GM12892 (cell line): Measurements from ENCODE around the gene PLA2G1B. TPM values are rescaled to one million over a fixed set of nuclear protein-coding genes. Genes with fewer than 3 reads are reported as not detected.

ENCODE experiments used
- DNase-seq: peaks from one replicate; pipeline ENCODE4 v3.0.0; 2011; ENCODE audit not compliant: insufficient read length
- FAIRE-seq: peaks from 2 replicates; lab custom pipeline; 2011; peaks lifted over from hg19 to GRCh38; lab: Jason Lieb, UNC
- POLR2A ChIP-seq: IDR thresholded peaks from 2 replicates; pipeline ENCODE4 v1.6.1; 2011; ENCODE audit warnings: low read depth, low read length, control low read depth
- POLR2AphosphoS5 ChIP-seq: IDR thresholded peaks from 2 replicates; pipeline ENCODE4 v1.6.1; 2011; ENCODE audit warnings: low read depth, low read length, control low read depth
- TAF1 ChIP-seq: IDR thresholded peaks from 2 replicates; pipeline ENCODE4 v1.6.1; 2011; ENCODE audit warnings: low read depth, mild to moderate bottlenecking, control low read depth, low read length, borderline replicate concordance
- polyA plus RNA-seq: library from polyadenylated mRNA; unstranded; fragments of >200 nt; gene quantifications from one replicate; pipeline ENCODE4 v1.2.1, GENCODE V29; 2012; ENCODE audit warnings: missing spikeins, inconsistent platforms; ENCODE audit not compliant: missing spikeins

Gene PLA2G1B
- not detected for polyA plus RNA-seq

GRCh38 chr12:120327593-120327992 lies at the start of gene PLA2G1B:
TSS of gene PLA2G1B (minus strand) at chr12:120327779. CDS start at chr12:120327753, 26 bp downstream.
- FAIRE-seq (no peak), DNase-seq (no peak)
- TF ChIP-seq POLR2AphosphoS5 (no peak), POLR2A (no peak), TAF1 (no peak)

GRCh38 chr12:120376934-120377572 lies 49.5 kb upstream of the PLA2G1B start:
- FAIRE-seq: no peak
- TF ChIP-seq POLR2AphosphoS5 (no peak), TAF1 (no peak), POLR2A (no peak)
- DNase-seq: no peak

DNA sequence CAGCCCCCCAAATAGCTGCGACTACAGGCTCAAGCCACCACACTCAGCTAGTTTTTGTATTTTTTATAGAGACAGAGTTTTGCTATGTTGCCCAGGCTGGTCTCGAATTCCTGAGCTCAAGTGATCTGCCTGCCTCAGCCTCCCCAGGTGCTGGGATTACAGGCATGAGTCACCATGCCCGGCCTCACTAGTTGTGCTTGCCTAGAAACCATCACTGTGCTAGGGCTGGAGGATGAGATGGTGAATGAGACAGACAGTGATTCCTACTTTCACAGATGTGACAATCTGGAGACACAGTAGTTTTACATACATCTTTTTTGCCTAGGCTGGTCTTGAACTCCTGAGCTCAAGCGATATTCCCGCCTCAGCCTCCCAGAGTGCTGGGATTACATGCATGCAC lies 48.8 kb upstream of the PLA2G1B start:
- DNase-seq (no peak), FAIRE-seq (no peak)
- TF ChIP-seq POLR2A (no peak), TAF1 (no peak), POLR2AphosphoS5 (no peak)

GRCh38 chr12:120376009-120376408 lies 48.4 kb upstream of the PLA2G1B start:
- TF ChIP-seq POLR2A (no peak), POLR2AphosphoS5 (no peak), TAF1 (no peak)
- FAIRE-seq (no peak), DNase-seq (no peak)

- no peak for TF ChIP-seq POLR2AphosphoS5
- FAIRE-seq (no peak), DNase-seq (no peak)
Measured at GRCh38 chr12:120373683-120374082, 46.1 kb upstream of the PLA2G1B start.

GRCh38 chr12:120370343-120371243 lies 43.0 kb upstream of the PLA2G1B start:
- TF ChIP-seq TAF1 (no peak), POLR2AphosphoS5 (no peak), POLR2A (no peak)
- DNase-seq (no peak), FAIRE-seq (no peak)

DNA sequence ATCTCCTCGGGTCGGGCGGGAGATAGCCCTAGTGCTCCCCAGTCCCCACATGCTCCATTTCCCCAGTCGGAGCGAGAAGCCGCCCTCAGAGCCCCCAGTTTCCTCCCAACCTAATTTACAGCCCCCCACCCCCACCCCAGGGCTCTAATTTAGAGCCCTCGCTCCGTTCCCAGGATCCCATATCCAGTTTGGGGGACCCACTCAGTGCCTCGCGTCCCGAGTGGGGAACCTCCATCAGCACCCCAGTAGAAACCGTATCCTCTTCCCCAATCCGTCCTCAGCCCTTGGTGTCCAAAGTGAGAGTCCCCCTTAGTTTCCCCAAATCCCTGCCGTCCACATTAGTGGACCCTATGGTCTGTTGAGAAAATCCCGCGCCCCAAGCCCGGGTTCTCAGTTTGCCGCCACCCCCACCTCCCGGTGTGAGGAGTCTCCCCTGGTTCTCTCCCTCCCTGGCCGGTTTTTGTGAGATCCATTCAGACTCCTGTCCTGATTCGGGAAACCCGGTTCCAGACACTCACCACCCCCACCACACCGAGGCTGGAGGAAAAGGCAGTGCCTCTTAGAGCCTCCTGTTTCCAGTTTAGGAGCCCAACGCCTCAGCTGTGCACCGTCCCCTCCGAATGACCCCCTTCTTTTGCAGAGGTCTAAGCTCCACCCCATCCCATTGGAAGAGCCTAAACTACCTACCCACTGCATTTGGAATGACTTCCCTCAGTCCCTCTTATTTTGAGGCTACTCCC lies 42.2 kb upstream of the PLA2G1B start:
- TF ChIP-seq POLR2AphosphoS5 (no peak), POLR2A (no peak), TAF1 (no peak)
- FAIRE-seq (no peak), DNase-seq (no peak)

DNA sequence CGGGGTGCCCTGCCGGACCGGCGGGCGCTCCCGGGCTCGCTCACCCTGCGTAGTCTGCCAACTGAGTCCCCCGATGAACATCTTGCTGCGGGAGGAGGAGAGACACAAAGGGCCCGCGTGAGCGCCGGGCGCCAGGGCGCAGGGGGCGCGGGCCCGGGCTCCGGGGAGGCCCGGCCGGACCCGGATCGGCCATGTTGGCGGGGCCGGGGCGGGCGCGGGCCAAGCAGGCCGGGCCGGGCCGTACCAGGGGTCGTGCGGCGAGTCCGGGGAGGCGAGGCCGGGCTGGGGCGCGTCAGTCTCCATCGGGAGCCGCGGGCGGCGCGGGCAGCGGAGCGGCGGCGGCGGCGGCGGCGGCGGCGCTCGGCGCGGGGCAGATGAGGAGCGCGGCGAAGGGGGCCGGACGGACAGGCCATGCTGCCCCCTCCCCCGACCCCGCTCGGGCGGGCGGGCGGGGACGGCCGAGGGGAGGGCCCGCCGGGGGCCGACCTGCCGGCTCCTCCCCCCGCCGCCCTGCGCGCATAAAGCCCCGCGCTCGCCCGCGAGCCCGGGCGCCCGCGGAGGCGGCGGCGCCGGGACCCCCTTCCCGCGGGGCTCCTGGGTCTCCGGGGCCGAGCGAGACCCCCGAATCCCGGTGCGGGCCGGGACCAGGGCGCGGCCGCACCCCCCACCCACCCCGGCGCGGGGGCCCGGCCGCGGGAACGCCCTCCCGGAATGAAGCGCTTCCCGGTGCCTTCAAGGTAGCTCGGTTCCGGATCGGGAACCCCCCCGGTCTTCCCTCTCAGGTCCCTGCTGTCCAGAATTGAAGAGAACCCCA lies 41.4 kb upstream of the PLA2G1B start, which contains the start of gene MSI1:
MSI1 (minus strand) TSS at position 376 of the 814 bp plus-strand sequence; CDS start at position 303, 73 bp downstream.
- DNase-seq (no peak), FAIRE-seq (no peak)
- TF ChIP-seq POLR2A: no peak
- TF ChIP-seq POLR2AphosphoS5: no peak
- TF ChIP-seq TAF1: no peak

GRCh38 chr12:120367924-120368788 lies 40.6 kb upstream of the PLA2G1B start:
- FAIRE-seq (no peak), DNase-seq (no peak)
- TF ChIP-seq TAF1: no peak
- no peak for TF ChIP-seq POLR2A
- no peak for TF ChIP-seq POLR2AphosphoS5

- DNase-seq: no peak
- FAIRE-seq: no peak
- TF ChIP-seq POLR2A (no peak), POLR2AphosphoS5 (no peak), TAF1 (no peak)
Measured at GRCh38 chr12:120367233-120367923, 39.8 kb upstream of the PLA2G1B start.
